GM20431 (cell line): ENCODE measurements around the gene MYO1A.
"Not testable (repeated sequence)": the region's sequence is repeated elsewhere in the genome, so short reads cannot be mapped to it uniquely, and the experiment has no call there.

Experiments used
- in situ Hi-C: fragments of 300-500 bp; cut with MseI, MboI; formaldehyde crosslinking; loops from one replicate; pipeline ENCODE4 v1.15.0; 2020; ENCODE audit warnings: low sequenced_read_pairs; ENCODE audit not compliant: unreplicated experiment

The MYO1A gene

DNA sequence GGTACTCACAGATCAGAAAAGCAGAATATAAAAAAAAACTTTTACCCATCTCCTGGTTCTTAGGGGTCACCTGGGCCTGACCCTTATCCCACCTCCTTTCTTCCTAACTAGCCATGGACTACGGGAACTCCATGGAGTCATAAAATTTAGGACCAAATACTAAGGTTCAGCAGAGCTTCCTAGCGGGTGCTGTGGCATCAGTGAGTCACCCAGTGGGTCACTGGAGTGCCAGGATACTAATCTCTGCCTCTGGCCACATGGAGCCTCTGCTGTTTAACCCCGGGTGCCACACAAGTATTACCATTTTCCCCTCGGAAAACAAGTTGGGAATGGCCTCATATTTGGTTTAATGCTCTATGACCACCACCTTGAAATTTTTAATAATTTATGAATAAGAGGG, 50.5 kb downstream of the MYO1A start:
- in situ Hi-C loops: no loop called here

DNA sequence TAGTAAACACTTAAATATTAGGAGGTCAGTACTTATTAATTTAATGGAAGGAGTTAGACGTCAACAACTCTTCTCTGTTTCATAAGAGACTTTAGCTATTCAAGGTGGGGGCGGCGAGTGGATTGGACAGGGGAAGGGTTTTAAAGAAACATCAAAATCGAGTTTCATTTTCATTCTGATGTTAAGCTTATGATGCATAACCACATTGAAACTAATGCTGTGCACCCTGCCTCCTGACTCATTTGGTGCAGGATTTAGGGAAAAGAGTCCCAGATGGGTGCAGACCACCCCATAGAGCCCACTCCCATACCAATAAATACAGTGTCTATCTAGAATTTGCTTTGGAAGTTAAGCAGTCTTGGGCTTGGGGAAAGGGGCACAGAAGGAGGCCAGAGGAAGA, 50.9 kb downstream of the MYO1A start:
- in situ Hi-C loops: no loop called here

DNA sequence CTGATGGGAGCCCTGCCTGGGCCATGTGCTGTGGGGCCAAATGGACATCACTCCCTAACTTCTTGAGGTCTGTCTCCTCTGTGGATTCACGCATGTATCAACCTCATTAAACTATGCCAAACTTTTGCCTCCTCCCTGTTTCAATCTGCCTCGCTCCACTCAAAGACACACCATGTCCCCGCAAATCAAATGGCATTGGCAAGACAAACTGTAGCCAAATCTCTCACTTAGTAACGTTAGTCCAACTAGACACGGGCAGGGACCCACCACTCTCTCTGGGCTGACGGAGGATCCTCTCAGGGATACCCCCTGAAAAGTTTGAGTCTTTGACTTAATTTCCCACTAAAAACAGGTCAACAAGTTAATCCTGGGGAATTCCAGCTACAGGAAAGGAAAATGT, 51.6 kb downstream of the MYO1A start:
- in situ Hi-C loops: no loop called here

DNA sequence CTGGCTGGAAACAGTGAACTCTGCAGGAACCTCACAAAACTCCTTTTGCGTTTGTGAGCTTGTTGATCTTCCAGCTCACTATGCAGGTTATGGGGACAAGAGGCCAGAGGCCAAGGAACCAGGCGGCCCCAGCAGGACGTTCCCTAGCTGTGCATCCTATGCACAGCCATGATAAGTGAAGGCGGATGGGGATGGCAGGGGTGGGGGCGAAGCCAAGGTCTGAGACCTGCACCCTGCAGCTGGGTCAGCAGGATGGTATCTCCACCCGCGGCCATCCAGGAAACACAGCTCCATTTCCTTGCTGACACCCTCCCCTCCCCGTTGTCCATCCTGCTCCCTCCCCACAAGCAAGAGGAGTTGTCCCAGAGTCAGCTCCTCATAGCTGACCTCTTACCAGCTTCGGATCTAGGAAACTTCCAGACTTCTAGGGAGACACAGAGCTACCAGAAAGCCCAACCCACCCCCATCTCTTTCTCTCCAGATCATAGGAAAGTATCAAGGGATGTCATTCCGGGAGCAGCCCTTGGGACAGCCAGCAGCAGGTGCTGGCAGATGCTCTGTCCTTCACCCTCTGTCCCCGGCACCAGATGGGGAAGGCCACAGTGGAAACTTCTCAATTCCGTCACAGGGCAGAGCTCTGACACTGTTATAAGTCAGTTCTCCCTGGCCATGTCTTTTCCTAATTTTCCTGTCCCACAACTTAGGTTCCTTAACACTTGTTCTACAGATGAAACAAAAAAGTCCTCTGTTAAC, 53.0 kb downstream of the MYO1A start:
- in situ Hi-C loops: no loop called here

DNA sequence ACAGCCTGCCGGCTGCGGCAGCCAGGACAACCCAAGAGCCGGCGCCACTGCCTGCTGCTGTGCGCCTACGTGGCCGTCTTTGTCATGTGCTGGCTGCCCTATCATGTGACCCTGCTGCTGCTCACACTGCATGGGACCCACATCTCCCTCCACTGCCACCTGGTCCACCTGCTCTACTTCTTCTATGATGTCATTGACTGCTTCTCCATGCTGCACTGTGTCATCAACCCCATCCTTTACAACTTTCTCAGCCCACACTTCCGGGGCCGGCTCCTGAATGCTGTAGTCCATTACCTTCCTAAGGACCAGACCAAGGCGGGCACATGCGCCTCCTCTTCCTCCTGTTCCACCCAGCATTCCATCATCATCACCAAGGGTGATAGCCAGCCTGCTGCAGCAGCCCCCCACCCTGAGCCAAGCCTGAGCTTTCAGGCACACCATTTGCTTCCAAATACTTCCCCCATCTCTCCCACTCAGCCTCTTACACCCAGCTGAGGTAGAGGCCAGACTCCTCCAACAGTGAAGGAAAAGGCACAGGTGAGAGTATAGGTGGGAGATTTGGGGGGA, 53.9 kb downstream of the MYO1A start:
- in situ Hi-C loops: no loop called here

DNA sequence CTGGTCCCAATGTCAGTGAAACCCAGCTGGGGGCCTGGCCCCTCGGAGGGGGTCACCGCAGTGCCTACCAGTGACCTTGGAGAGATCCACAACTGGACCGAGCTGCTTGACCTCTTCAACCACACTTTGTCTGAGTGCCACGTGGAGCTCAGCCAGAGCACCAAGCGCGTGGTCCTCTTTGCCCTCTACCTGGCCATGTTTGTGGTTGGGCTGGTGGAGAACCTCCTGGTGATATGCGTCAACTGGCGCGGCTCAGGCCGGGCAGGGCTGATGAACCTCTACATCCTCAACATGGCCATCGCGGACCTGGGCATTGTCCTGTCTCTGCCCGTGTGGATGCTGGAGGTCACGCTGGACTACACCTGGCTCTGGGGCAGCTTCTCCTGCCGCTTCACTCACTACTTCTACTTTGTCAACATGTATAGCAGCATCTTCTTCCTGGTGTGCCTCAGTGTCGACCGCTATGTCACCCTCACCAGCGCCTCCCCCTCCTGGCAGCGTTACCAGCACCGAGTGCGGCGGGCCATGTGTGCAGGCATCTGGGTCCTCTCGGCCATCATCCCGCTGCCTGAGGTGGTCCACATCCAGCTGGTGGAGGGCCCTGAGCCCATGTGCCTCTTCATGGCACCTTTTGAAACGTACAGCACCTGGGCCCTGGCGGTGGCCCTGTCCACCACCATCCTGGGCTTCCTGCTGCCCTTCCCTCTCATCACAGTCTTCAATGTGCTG, 54.6 kb downstream of the MYO1A start:
- in situ Hi-C loops: no loop called here

DNA sequence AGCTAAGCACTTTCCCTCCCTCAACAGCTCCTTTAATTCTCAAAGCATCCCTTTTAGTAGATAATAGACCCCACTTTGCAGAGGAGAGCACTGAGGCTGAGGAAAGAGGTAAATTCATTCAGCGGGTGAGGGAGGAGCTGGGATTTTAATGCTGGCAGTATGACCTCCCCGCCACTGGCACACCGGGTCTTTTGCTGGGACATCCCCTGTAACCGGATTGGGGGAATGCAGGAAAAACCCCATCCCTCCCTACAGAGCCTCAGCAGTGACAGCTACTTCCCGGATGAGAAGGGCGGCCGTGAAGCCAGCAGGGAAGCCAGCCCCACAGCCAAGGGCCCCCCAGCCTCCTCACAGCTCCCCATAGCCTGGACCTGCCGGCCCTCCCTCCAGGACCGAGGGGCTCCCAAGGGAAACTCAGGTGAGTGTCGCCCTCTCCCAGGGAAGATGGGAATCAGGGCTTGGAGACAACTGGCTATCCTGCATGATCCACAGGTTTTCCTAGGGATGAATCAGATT, 55.6 kb downstream of the MYO1A start:
- in situ Hi-C loops: no loop called here

DNA sequence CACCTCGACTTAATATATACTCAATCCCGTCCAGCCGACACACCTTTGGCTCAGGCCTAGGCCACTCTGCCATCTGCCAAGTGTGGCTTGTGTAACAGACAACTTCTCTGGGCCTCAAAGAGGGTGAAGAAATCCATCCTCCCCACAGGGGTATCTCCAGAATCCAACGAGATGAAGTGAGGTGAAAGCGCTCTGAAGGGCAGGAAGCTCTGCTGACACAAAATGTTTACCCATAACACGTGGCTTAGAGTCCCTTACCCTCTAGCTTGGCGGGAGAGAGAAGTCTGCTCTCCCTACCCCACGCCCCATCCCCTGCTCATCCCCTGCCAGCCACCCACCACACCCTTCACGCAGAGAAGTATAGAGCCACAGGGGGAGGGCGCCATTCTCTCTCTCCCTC, 56.6 kb downstream of the MYO1A start:
- in situ Hi-C loops: no loop called here

DNA sequence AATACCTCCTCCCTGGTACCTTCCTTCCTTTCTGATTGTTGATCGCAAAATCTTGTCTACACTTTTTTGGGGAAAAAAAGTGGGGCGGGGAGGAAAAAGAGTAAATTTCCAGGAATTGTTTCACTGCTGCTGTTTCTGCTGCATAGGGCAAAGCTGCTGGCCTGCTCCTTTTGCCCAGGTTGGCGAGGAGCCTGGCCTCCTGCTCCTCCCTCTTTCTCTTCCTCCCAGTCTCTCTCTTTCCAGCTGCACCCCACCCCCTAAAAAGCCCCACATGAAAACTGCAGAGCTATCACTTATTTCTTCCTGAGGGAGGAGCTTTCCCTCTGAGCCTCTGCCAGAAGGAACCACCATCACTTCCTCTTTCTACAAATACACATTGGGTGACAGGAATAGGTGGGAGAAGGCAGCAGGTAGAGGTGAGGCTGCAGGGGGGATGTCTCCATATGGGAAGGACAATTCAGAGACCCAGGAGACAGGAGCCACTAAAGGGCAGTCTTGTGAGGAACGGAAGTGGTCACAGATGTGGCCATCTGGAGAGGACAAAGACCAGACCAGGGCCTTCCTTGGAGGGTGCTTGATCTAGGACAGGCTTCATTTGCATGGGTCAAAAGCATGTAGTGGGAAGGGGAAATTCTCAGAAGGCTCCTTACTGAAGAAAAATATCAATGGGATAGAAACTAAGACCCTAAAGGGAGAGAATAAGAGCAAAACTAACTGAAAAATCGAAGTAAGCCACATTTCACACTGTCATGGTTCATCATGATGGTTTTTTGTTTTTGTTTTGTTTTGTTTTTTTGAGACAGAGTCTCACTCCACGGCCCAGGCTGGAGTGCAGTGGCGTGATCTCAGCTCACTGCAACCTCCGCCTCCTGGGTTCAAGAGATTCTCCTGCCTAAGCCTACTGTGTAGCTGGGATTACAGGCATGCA, 58.3 kb downstream of the MYO1A start:
- in situ Hi-C loops: no loop called here

DNA sequence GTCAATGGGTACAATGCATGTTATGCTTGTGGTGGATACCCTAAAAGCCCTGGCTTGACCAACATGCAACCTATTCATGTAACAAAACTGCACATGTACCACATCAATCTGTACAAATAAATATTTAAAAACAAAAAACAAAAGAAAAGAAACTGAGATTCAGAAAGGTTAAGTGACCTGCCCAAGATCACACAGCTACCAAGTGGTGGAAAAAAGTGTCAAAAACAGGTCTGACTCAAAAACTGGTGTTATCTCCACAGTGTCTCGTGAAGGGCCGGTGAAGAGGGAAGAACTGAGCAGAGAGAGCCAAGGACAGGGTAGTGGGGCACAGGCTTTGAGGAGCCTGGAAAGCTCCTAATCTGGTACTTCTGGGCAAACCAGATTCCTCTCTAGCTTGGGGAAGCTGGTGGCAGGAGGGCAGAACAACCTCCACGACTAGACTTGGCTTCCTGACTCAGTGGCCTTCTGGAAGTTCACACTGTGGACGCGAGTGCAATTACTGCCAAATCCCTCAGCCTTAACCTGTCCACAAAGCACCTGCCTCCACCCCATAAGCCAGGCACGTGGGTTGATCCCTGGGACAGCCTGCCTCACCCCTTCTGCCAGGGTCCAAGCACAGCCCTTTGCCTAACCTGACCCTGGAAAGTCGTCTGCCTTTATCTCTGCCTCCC, 59.1 kb downstream of the MYO1A start:
- in situ Hi-C loops: no loop called here

DNA sequence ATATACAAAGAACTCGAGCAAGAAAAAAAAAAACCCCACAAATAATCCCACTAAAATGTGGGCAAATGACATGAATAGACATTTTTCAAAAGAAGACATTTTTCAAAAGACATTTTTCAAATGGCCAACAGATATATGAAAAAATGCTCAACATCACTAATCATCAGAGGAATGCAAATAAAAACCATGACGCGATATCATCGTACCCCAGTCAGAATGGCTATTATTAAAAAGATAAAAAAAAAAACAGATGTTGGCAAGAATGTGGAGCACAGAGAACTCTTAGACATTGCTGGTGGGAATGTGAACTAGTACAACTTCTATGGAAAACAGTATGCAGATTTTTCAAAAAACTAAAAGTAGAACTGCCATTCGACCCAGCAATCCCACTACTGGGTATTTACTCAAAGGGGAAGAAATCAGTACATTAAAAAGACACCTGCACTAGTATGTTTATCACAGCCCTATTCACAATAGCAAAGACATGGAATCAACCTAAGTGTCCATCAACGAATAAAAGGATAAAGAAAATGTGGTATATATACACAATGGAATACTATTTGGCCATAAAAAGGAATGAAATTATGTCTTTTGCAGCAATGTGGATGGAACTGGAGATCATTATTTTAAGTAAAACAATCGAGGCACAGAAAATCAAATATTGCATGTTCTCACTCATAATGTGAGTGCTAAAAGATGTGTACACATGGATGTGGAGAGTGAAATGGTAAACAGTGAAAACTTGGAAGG, 59.9 kb downstream of the MYO1A start:
- in situ Hi-C loops: no loop called here

DNA sequence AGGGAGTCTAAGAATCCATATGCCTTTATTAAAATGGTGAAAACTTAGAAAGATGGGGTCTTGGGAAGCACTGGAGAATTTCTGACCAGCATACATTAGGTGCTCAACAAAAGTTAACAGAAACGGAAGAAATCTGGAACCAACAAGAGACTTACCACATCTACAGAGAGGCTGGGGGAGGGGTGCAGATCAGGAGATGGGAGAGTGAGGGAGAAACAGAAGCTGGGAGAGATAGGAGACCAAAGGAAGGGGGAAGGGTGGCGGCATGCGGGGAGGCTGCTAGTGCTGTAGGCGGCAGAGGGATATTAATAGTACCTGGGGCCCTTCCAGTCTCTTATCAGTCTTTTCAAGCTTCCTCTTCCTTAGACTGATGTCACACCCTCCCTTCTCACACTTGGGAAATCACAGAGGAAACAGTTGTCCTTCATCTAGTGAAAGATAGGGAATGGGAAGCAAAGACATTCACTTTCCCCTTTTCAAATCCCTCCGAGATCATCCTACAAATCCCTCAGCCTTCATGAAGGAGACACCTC, 61.7 kb downstream of the MYO1A start:
- in situ Hi-C loops: no loop called here

DNA sequence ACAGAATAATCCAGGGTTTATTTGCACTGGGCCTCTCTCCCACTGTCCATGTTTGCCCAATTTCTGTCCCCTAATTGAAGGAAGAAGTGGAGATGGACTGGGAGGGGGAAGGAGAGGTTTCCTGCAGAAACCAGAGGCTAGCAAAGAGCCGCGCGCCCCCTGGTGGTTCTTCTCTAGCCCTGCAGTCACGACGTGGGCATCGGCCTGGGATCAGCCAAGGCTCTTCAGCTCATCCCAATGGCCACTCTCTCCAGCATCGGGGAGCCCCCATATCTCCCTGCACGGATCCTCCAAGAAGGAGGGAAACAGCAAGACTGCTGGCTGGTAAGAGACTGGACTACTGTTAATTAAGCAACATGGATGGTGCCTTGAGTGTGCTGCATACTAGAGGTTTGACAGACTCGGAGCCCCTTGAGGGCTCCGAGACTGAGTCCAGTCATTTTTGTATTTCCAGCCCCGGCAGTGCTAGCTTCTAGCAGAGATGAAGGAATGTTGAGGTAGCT, 62.3 kb downstream of the MYO1A start:
- in situ Hi-C loops: no loop called here

DNA sequence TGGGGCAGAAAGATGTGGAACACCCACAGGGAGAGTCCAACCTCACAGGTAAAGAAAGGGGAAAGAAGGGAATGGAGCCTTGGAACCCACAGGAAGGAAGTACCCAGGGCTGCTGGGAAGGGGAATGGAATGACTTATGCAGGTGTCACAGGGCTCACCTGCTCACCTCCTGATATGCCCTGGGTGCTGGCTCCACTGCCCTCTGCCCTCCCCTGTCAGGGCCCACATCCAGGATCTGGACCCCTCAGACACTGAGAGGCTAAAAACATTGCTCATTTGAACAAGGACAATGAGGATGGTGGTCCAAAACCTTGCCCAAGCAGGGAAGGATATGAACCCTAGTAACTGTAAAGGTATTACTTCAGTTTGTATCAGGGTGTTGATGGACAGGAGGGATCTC, 62.9 kb downstream of the MYO1A start:
- in situ Hi-C loops: no loop called here

DNA sequence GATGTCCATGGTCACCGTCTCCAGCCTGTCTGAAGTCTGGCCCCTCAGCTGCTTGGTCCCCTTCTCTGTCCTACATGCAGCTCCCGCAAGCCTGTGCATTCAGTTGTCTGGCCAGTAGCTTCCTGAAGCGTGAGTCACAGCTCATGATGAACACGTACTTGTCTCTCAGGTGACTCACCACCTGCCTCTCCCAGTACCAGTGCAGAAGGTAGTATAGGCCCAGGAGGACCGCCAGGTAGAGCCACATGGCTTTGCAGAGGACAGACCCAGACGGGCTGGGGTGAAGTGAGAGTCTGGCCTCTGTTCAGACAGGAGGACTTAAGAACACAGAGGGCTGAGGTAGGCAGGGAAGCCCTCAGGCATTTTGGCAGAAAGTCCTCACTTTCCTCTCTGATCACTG, 64.2 kb downstream of the MYO1A start:
- in situ Hi-C loops: not testable (repeated sequence)

DNA sequence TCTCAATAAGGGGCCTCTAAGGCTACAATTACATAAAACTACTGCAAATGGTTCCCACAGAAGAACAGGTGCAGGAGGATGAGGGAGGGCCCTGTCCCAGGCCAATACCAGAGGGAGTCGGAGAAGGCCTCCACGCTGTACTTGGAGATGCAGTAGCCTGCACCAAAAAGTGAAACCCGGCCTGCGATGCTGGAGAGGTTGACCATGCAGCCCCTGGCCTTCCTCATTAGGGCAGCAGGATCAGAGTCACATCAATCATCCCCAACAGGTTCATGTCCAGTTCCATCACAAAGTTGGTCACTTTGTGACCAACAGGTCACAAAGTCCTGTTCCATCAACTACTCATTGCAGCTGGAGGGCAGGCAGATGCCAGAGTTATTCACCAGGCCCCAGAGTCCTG, 66.5 kb downstream of the MYO1A start:
- in situ Hi-C loops: no loop called here

DNA sequence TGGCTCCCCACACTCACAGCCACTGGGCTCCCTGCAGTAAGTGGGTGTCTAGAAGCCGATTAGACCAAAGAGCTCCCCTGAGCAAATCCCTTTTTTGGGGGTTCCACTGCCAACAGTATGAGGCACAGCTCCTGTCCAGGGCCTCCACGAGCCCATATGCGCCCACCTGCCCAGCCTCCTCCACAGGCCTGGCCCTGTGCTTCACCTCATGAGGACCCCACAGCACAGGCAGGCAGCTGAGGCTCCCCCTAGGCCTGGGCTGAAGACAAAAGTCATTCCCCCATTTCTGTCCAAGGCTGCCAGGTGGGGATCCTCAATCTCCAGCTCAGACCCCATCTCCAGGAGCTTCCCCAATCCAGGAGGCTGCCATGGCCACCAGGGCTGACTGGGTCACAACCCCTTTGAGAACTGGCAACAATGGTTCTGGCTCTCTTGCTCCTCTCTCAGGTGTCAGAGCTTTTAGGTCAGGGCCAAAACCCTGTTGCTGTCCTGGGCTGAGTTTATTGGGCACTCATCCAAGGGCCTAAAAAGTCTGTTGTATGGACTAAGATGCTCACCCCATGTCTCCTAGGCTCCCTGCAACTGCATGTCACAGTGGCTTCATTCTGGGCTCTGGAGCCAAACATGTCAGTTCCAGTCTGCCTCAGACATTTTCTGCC, 67.2 kb downstream of the MYO1A start:
- in situ Hi-C loops: not testable (repeated sequence)

DNA sequence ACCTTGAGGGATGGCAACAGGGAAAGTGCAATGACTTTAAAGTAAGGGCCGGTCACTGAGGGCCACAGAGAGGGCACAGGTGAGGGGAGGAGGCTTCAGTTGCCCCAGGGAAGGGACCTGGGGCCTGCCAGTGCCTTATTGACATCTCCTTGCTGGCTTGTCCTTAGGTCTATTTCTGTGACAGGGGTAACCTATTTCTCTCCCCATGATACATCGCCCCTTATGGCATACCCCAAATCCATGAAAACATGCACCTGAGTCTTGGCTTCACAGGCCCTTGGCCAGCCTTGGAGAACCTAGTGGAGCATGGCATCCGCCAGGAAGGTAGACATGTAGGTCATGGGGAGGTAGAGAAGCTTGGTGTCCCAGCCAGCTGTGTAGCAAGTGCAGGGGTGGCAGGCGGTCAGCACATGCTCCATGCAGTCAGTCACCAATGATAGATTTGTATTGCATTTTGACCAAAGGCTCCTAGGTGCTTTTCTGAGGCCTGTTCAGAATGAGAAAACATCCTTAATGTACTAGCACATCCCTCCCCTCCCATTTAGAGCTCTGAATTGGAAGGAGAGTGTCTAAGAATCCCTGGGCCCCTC, 68.9 kb downstream of the MYO1A start:
- in situ Hi-C loops: no loop called here
